ENCODE results near the gene FUT7.

The FUT7 gene

GRCh38 chr9:137030538-137031527, 1.1 kb downstream of the FUT7 start:
- DNase-seq = no peak

- DNase-seq = no peak
Measured at GRCh38 chr9:137030006-137030405, 1.9 kb downstream of the FUT7 start.

DNA sequence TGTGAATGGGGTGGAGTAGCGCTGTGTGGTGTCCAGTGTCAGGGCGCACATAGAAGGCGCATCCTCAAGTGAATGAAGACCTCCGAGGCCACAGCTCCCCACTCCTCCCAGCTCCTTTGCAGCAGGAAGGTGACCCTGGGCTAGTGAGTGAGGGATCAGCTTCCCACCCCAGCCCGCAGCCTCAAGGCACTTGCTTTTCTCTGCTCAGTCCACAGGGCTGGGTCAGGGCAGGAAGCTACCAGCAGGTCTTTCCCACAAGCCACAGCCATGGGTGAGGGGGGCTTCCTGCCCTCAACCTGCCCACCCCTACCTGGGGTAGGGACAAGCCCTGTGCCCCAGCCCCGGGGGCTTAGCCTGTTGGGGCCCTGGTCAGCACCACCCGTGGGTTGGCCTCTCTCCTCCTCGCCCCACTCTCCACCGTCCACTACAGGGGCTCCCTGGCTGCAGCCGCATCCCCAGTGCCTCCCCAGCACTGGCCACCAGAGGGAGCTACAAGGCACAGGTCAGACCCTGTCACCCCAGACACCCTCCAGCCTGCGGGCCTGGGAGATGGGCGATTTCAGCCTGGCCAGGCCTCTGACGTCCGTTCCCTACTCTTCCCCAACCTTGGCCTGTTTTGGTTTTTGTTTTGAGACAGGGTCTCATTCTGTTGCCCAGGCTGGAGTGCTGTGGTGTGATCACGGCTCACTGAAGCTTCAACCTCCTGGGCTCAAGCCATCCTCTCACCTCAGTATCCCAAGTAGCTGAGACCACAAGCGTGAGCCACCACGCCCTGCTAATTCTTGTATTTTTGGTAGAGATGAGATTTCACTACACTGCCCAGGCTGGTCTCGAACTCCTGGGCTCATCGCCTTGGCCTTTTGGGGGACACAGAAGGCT, 2.6 kb downstream of the FUT7 start:
- peak; percentile 40 for DNase-seq

- peak; percentile 42 for DNase-seq
Measured at GRCh38 chr9:137028263-137029057, 3.4 kb downstream of the FUT7 start.

- no peak for DNase-seq
Measured at GRCh38 chr9:137027369-137028262, 4.3 kb downstream of the FUT7 start, which contains the start of gene ABCA2. Gene ABCA2 (minus strand): TSS chr9:137028237. CDS start chr9:137028140, 97 bp downstream.

GRCh38 chr9:137026828-137027227, 5.1 kb downstream of the FUT7 start:
- DNase-seq = no peak

DNA sequence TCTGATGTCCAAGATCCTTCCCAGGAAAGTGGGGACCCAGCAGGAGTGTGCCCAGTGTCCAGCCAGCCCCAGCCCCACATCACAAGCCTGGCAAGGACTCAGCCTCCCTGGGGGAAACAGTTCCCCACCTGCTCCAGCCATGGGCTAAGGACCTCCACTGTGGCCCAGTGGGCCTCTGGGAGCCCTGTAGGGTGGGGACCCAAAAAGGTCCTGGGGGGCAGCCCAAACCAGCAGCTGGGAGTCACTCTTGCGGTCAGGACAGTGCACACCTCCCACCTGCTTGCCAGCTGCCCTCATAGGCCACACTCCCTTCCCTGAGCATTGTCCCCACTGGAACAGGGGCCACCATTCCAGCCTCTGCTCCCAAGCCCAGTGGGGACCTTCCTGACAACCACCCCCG, 5.5 kb downstream of the FUT7 start:
- no peak for DNase-seq

GRCh38 chr9:137025517-137025966, 6.3 kb downstream of the FUT7 start:
- no peak for DNase-seq

DNA sequence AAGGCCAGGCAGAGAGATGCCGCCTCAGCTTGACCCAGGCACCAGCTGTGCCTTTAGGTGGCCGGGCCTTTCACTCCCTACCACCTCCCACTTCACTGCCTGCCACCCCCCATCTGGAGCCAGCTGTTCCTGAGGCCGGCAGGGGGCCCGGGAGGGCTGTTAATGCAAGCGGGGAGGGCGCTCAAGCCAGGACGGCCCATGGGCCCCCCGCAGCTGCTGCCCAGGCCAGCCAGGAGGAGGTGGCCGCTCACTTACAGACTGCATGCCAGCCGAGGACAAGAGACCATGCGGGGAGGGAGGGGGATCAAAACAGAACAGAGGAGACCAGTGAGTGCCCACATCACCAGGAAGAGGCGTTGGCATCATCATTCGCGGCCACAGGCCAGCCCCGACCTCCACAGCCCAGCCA, 8.3 kb downstream of the FUT7 start:
- no peak for DNase-seq

GRCh38 chr9:137023157-137023556, 8.7 kb downstream of the FUT7 start:
- no peak for DNase-seq

- DNase-seq = no peak
Measured at GRCh38 chr9:137022662-137023008, 9.3 kb downstream of the FUT7 start.

DNA sequence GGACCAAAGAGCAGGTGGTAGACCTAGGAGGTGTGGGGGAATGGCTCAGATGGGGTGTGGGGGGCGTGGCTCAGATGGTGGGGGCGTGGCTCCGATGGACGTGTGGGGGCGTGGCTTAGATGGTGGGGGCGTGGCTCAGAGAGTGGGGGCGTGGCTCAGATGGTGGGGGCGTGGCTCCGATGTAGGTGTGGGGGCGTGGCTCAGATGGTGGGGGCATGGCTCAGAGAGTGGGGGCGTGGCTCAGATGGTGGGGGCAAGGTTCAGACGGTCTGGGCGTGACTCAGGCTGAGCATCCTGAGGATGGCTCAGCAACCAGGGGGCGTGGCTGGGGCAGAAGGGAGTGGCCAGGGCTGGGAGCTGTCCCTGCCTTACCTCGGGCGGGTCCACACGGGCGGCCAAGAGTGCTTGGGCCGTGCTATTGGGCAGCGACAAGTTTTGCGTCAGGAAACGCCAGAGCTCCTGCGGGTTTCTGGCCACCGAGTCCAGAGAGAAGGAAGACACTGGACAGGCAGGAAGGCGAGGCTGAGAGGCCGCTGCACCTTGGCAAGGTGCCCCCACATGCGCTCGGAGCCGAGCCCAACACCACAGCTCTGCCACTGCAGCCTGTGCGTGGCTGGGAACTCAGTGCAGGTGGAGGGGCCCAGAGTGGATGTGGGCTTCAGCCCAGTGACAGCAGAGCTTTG, 9.8 kb downstream of the FUT7 start:
- peak; percentile 49 for DNase-seq

DNA sequence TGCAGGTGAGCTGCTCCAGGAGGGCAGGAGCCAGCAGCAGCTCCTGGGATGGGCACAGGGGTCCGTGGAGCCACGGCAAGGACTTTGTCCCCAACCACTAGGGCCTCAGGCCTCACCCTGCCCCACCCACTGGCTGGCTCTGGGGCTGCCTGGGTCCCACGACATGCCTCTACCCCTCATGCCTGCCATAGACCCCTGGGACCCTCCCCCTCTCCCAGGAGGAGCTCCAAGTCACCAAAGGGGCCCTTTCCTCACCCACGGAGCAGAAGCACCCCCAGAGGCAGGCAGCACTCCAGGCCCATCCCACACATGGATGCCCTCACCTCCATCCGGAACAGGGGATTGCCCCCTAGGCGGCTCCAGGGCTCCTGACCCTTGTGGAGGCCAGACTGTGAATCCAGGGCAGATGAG, 10.3 kb downstream of the FUT7 start:
- DNase-seq = no peak

DNA sequence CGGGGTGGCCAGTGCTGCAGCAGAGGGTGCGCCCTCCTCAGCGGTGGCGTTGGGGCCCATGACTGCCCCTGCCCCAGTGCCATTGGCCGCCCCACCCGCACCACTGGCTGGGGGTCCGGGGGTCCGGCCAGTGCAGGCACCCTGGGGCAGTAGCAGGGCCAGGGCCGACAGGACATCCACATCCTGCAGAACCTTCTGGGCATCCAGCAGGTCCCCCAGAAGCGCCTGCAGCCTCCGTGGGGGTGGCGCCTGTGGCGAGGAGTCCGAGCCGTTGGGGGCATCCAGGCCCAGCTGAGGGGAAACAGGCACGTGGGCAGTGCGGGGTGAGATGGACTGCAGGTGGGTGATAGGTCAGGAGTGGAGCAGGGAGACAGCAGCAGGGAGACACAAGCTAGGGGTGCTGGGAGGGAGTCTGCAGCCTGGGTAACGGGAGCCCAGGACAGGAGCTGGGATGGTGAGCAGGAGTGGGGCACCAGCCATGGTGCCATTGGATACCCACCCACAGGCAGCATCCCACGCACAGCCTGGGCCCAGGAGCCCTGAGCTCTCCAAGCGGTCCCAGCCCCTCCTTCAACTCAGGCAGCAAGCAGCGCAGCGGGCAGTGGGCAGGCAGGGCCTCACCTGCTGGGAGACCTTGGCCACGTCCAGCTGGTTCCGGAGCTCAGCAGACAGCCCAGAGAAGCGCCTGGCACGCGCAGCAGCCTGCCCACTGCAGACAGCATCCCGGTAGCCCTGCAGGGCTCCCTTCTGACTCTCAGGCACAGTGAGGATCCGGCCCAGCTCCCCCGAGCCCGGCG, 10.9 kb downstream of the FUT7 start:
- DNase-seq = no peak

GRCh38 chr9:137019891-137020683, 11.8 kb downstream of the FUT7 start:
- DNase-seq = no peak

DNA sequence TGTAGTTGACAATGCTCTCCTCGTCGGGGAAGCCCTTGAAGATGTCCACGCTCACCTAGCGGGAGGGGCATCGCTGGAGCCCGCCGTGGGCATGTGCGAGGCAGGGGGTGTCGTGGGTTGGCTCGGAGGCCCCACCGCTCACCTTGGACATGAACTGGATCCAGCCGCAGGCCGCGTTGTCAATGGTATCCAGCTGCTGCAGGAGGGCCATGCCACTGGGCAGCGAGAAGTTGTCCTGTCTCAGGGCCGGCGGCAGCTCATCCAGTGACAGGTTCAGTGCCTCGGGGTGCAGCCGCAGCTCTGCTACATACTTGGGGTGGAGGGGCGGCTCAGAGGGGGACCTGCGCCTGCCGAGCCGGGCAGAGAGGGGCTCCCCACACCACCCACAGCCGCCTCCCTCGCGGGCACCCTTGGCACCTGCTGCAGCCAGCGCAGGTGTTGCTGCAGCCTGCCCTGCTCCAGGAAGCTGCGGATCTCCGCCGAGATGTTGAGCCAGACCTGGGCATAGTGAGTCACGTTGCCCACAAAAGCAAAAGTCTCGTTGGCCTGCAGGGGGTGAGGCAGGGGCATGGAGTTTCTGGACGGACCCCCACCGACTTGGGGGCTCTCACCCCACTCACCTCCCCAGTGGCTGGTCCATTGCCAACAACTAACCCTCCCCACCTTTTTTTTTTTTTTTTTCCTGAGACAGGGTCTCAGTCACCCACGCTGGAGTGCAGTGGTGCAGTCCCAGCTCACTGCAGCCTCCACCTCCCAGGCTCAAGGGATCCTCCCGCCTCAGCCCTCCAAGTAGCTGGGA, 12.9 kb downstream of the FUT7 start:
- DNase-seq = no peak

DNA sequence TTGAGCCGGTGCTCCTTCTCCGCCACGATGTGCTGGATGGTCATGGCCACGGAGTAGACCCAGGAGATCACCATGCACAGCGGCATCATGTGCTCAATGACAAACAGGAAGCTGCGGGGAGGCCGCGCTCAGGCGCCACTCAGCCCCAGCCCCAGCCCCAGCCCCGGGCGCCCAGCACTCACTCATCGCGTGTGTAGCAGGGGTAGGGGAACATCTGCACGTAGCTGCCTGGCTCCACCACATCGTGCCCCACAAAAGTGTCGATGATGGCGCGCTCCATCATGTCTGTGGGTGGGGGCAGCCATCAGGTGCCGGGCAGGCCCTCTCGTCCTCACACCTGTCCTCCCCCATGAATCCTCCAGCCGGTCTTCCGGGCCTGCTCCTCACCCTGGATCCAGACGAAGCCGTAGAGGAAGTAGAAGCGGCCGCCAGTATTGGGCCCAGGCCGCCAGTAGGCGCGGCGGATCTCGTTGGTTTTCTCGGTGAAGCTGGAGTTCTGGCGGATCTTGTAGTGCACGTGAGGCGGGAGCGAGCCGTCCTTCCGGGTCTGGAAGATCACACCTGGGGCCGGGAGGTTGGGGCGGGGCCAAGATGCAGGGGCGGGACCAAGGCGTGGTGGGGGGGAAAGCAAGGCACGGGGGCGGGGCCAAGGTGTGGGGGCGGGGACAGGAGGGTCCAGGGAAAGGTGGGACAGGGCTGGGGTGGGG, 13.9 kb downstream of the FUT7 start:
- no peak for DNase-seq

DNA sequence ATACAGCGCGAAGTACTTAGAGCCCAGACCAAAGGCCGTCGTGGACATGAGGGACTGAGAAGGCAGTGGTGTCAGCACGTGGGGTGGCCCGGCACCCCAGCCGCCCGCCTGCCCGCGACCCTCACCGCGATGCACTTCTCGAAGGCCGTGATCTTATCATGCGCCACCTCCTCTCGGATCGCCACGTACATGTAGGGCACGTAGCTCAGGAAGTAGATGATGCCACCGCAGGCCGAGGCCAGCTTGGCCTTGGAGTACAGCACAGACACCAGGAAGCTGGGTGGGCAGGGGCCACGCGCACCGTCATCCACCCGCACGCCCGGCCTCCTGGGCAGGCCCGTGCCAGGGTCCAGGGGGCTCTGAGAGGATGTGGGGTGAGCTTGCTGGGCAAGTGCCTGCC, 14.8 kb downstream of the FUT7 start:
- no peak for DNase-seq
